K562 (cell line): Measurements from ENCODE around the gene JPH4. TPM values are rescaled to one million over a fixed set of nuclear protein-coding genes. Genes with fewer than 3 reads are reported as not detected.

ENCODE experiments used
- ATAC-seq: fragments of 200-7000 bp; cut with Tn5 transposase; 3 replicates; pipeline ENCODE4 v1.9.1; 2020; ENCODE audit warnings: moderate library complexity
- BruUV-seq: library from RNA; stranded (reverse); fragments of 400-500 nt; replicated peaks from 2 replicates; lab custom pipeline; 2021; lab: Mats Ljungman, UMichigan
- CTCF ChIA-PET: fragments of 300-600 bp; formaldehyde crosslinking; extraction: SDS; loops from one replicate; lab custom pipeline; 2021; ENCODE audit warnings: low intra/inter-chr PET ratio; lab: Yijun Ruan, JAX
- POLR2A ChIA-PET: fragments of 300-600, 350-650 bp; sonication (Branson Sonifier 250); formaldehyde crosslinking; extraction: SDS; loops from one replicate; lab custom pipeline; 2021; ENCODE audit warnings: antibody characterized with exemption, inconsistent platforms; lab: Yijun Ruan, JAX
- DNase-seq, 4 experiments: peaks; one replicate each; pipeline versions ENCODE4 v3.0.0 to v3.0.0-alpha.2; 2011 to 2018; ENCODE audit warnings: low spot score in 3 of 4, mixed read lengths in 3 of 4; ENCODE audit errors: extremely low read depth in 1 of 4
- FAIRE-seq: peaks from 2 replicates; lab custom pipeline; 2011; peaks lifted over from hg19 to GRCh38; lab: Jason Lieb, UNC
- H2AFZ ChIP-seq: 2 replicates; pipeline ENCODE4 v1.6.0; 2011; ENCODE audit warnings: low read depth, low read length, control low read depth, inconsistent platforms
- H3K27ac ChIP-seq: fragments of 200-600 bp; 3 replicates; pipeline ENCODE4 v1.8.0; 2011; ENCODE audit warnings: low read depth, mild to moderate bottlenecking, control low read depth, inconsistent platforms, low read length, moderate library complexity, mixed read lengths; ENCODE audit errors: extremely low read depth
- H3K27me3 ChIP-seq, 2 experiments: fragments of 300-600 bp in 1 of 2; 2 replicates in 1 of 2; 3 replicates in 1 of 2; pipeline versions ENCODE4 v1.6.0 to v1.8.0; 2011; ENCODE audit warnings: inconsistent platforms in 2 of 2, low read length in 2 of 2, mild to moderate bottlenecking in 1 of 2, mixed read lengths in 1 of 2, moderate library complexity in 1 of 2; ENCODE audit not compliant: control insufficient read depth in 2 of 2, insufficient read depth in 2 of 2
- H3K36me3 ChIP-seq: fragments of 300-600 bp; 3 replicates; pipeline ENCODE4 v1.8.0; 2011; ENCODE audit warnings: mild to moderate bottlenecking, low read length, inconsistent platforms; ENCODE audit not compliant: control insufficient read depth, insufficient read depth
- H3K4me1 ChIP-seq, 2 experiments: fragments of 200-600 bp in 1 of 2; replicated peaks in 1 of 2; 2 replicates in 1 of 2; 3 replicates in 1 of 2; pipeline versions ENCODE4 v1.5.1 to v1.8.0; 2011; ENCODE audit warnings: inconsistent platforms in 2 of 2, low read length in 2 of 2, mild to moderate bottlenecking in 1 of 2, mixed read lengths in 1 of 2, moderate library complexity in 1 of 2; ENCODE audit not compliant: control insufficient read depth in 2 of 2, insufficient read depth in 2 of 2
- H3K4me2 ChIP-seq: 2 replicates; pipeline ENCODE4 v1.6.1; 2011; ENCODE audit warnings: low read length, control low read depth, inconsistent platforms, mixed read lengths; ENCODE audit not compliant: insufficient read depth
- H3K4me3 ChIP-seq: fragments of 200-600 bp; sonication (generic), shearing (Covaris generic); 2 replicates; pipeline ENCODE4 v1.5.1; 2016; ENCODE audit warnings: control low read depth, inconsistent platforms
- H3K79me2 ChIP-seq: fragments of 200-600 bp; 3 replicates; pipeline ENCODE4 v1.8.0; 2011; ENCODE audit warnings: low read length, inconsistent platforms; ENCODE audit not compliant: control insufficient read depth, insufficient read depth
- H3K9ac ChIP-seq, 2 experiments: 2 replicates each; pipeline versions ENCODE4 v1.6.0 to v1.6.1; 2011; ENCODE audit warnings: low read depth in 2 of 2, low read length in 2 of 2, control low read depth in 1 of 2, inconsistent platforms in 1 of 2, mild to moderate bottlenecking in 1 of 2, mixed read lengths in 1 of 2; ENCODE audit not compliant: insufficient read depth in 1 of 2
- H3K9me1 ChIP-seq: one replicate; pipeline ENCODE4 v1.6.0; 2011; ENCODE audit warnings: inconsistent platforms, mild to moderate bottlenecking, low read length, moderate library complexity; ENCODE audit not compliant: control insufficient read depth, insufficient read depth
- H3K9me3 ChIP-seq: replicated peaks from 2 replicates; pipeline ENCODE4 v1.5.1; 2011; ENCODE audit warnings: low read depth, low read length, inconsistent platforms; ENCODE audit not compliant: control insufficient read depth, insufficient read depth
- H4K20me1 ChIP-seq: replicated peaks from 2 replicates; pipeline ENCODE4 v1.6.1; 2011; ENCODE audit warnings: low read length, inconsistent platforms, mixed read lengths; ENCODE audit not compliant: control insufficient read depth, insufficient read depth
- ARHGAP35 ChIP-seq: fragments of 450-650 bp; IDR thresholded peaks from 2 replicates; pipeline ENCODE4 v1.6.1; 2018; ENCODE audit not compliant: partially characterized antibody
- BRD9 ChIP-seq: fragments of 450-650 bp; IDR thresholded peaks from 2 replicates; pipeline ENCODE4 v1.6.1; 2018; ENCODE audit warnings: low read depth; ENCODE audit not compliant: partially characterized antibody
- CXXC5 ChIP-seq: fragments of 250-450 bp; sonication (Bioruptor Pico); IDR thresholded peaks from 2 replicates; pipeline ENCODE4 v1.8.0; 2022; ENCODE audit warnings: inconsistent platforms, mild to moderate bottlenecking, moderate library complexity
- KLF16 ChIP-seq: IDR thresholded peaks from 2 replicates; pipeline ENCODE4 v1.6.1; 2016; ENCODE audit warnings: antibody characterized with exemption
- NR2C1 ChIP-seq, 2 experiments: fragments of 450-650 bp; IDR thresholded peaks; 2 replicates each; pipeline ENCODE4 v1.6.1; 2017; ENCODE audit warnings: mild to moderate bottlenecking in 2 of 2, antibody characterized with exemption in 1 of 2, inconsistent platforms in 1 of 2, missing compliant biosample characterization in 1 of 2, missing genetic modification characterization in 1 of 2
- RAD21 ChIP-seq, 2 experiments: fragments of 250-450 bp in 1 of 2; fragments of 450-650 bp in 1 of 2; sonication (Bioruptor Pico) in 1 of 2; formaldehyde crosslinking in 1 of 2; IDR thresholded peaks in 1 of 2; conservative IDR thresholded peaks in 1 of 2; 2 replicates each; pipeline versions ENCODE4 v1.4.0 to v1.8.0; 2020 to 2022; ENCODE audit warnings: mild to moderate bottlenecking in 2 of 2, moderate library complexity in 1 of 2
- SRSF9 ChIP-seq: fragments of 200-400 bp; formaldehyde crosslinking; IDR thresholded peaks from 2 replicates; pipeline ENCODE4 v1.6.1; 2017; ENCODE audit warnings: low read depth, low read length, borderline replicate concordance
- TBL1XR1 ChIP-seq, 2 experiments: IDR thresholded peaks; 2 replicates each; pipeline ENCODE4 v1.6.1; 2012; ENCODE audit warnings: improper control_type of control experiment in 2 of 2, low read length in 2 of 2, mild to moderate bottlenecking in 1 of 2
- TCF7 ChIP-seq: sonication (generic); IDR thresholded peaks from 2 replicates; pipeline ENCODE4 v1.6.1; 2016; ENCODE audit warnings: antibody characterized with exemption, borderline replicate concordance
- TEAD4 ChIP-seq, 2 experiments: sonication (generic) in 1 of 2; formaldehyde crosslinking in 1 of 2; IDR thresholded peaks; 2 replicates each; pipeline versions ENCODE4 v1.6.1 to v1.8.0; 2012 to 2022; ENCODE audit warnings: borderline replicate concordance in 1 of 2, inconsistent platforms in 1 of 2, low read length in 1 of 2, mild to moderate bottlenecking in 1 of 2, missing genetic modification reagents in 1 of 2
- WGBS: fragments of 100-300 bp; shearing (Covaris generic); methylation state at CpG from one replicate; pipeline ENCODE4 v1.1.6; 2016; ENCODE audit warnings: low coverage, mixed read lengths; ENCODE audit not compliant: insufficient coverage; ENCODE audit errors: missing lambda C conversion rate; 5-methylcytosine and 5-hydroxymethylcytosine counted together
- in situ Hi-C: fragments of 300-500 bp; cut with MboI; formaldehyde crosslinking; loops from 4 replicates; pipeline ENCODE4 v1.15.0; 2018; ENCODE audit warnings: inconsistent platforms, mixed read lengths
- intact Hi-C: fragments of 100-400 bp; cut with micrococcal nuclease; formaldehyde crosslinking; loops from 2 replicates; pipeline ENCODE4 v1.14.2; 2022
- polyA plus RNA-seq, 8 experiments: library from polyadenylated mRNA; depleted of rRNA in 4 of 8; stranded (reverse) in 5 of 8; unstranded in 3 of 8; fragments of >200 nt; fragmentation: Nextera tagmentation in 2 of 8; fragmentation: Illumina TruSeq in 1 of 8; extraction: Ambion mirVana in 2 of 8; extraction: Trizol in 1 of 8; gene quantifications; 2 replicates each; pipeline versions ENCODE4 v1.2.1 to v1.2.3, GENCODE V29; 2011 to 2014; ENCODE audit warnings: inconsistent platforms in 1 of 8, missing spikeins in 1 of 8
- total RNA-seq, 7 experiments: library from RNA; depleted of rRNA in 6 of 7; stranded (reverse); fragments of >200 nt in 6 of 7; fragmentation: Illumina TruSeq in 2 of 7; extraction: Trizol in 2 of 7; gene quantifications; 2 replicates each; pipeline versions ENCODE4 v1.2.1 to v1.2.3, GENCODE V29; 2011 to 2021; ENCODE audit warnings: low replicate concordance in 1 of 7
- TF ChIP-seq, protein P1 (sequence below): fragments of 250-450 bp; sonication (Bioruptor Pico); IDR thresholded peaks from 2 replicates; pipeline ENCODE4 v1.5.1; 2021; ENCODE audit warnings: mild to moderate bottlenecking
- TF ChIP-seq, protein P2 (sequence below): IDR thresholded peaks from 2 replicates; pipeline ENCODE4 v1.6.1; 2011; ENCODE audit warnings: borderline replicate concordance, low read depth, mild to moderate bottlenecking, moderate library complexity, low read length; ENCODE audit not compliant: insufficient read depth, poor library complexity, severe bottlenecking
- TF ChIP-seq, protein P3 (sequence below): fragments of 200-800 bp; sonication (Bioruptor generic); IDR thresholded peaks from 2 replicates; pipeline ENCODE4 v1.6.1; 2017; ENCODE audit warnings: missing genetic modification characterization, missing compliant biosample characterization

Gene JPH4
- total and polyA plus RNA-seq, 9 of the 15 experiments (the other 6 are each of a cell fraction or from before 2014, with no cell fraction given), result 0.04 to 0.13 (median 0.06) TPM; not detected in 5

DNA sequence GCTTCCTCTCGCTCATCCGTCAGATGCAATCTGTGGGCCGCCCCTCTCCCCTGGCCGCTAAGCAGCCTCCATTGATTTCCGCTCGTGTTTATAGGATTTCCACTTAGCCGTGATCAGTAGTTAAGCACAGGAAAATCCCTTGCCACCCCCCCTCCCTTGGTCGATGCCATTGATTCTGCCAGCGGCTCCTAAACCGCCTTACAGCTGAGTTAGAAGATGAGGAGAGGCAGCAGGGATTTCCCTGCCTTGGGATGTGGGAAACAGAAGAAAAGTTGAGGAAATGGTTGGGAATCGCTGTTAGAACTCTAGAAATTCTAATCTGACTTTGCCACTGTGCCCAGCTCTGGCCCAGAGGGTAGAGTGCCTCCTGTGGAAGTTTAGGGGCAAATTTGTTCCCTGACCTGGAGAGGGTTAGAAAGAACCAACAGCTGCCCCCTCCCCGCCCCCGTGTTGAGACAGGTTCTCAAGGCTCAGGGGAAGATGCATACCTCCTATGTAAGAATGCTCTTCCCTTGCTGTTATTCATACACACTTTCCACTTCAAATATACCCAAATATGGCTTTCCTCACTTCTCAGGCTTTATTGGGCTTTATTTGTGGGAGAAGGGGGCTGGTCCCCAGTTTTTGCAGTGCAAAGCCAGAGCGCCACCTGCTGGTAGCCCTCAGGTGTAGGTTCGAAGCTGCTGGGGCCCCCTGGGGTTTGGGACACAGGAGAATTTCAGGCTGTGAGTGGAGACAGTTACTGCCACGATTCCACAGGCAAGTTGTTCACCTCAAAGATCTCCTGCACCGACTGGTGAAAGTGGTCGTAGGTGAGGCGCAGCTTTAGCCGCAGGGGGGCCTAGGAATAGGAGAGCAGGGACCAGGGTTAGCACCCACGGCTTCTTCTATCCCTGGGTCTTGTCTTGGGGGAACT is 19.3 kb downstream of the JPH4 start:
- H3K4me3 ChIP-seq, result no peak overlapping the region
- H3K9me1 ChIP-seq, result no peaks in the 10 kb centered on the region
- H3K4me2 ChIP-seq, result no peak overlapping the region
- peaks cover 10% of the 10 kb centered on the region for H3K79me2 ChIP-seq
- BruUV-seq, result no TSS peak
- POLR2A ChIA-PET, result interaction anchor here (0.6 to 1.2 kb wide), 5 partner anchors 77 to 820 kb away, joined by 3 to 5 read pairs (median 4); partner anchors contain the start of gene PABPN1
- peaks cover 7 to 13% of the 10 kb centered on the region in 2 experiments; a peak in 3 of 5 replicates for H3K4me1 ChIP-seq
- H3K27ac ChIP-seq, result no peak overlapping the region
- H3K9me3 ChIP-seq, result no peaks in the 10 kb centered on the region
- in situ Hi-C loops (loop anchor here (5.0 kb wide), 1 partner anchor 72 kb away; no protein-coding TSS in a partner anchor), intact Hi-C loops (loop anchor here (1.0 to 10.0 kb wide), 2 partner anchors 81 to 234 kb away; partner anchors contain the start of gene PABPN1)
- H3K27me3 ChIP-seq, result no peaks in the 10 kb centered on the region
- DNase-seq (peak; percentile 68 to 74 (median 68)), FAIRE-seq (no peak), ATAC-seq (peak; percentile 38)
- no peak overlapping the region for H3K9ac ChIP-seq
- no peak overlapping the region for H2AFZ ChIP-seq
- CTCF ChIA-PET, result interaction anchor here (1.3 to 2.0 kb wide), 2 partner anchors 81 to 231 kb away, joined by 5 to 12 read pairs; no protein-coding TSS in a partner anchor
- 59% methylated on average over 6 of the region's 21 CpGs for WGBS
- H3K36me3 ChIP-seq, result peaks cover 54% of the 10 kb centered on the region; the same call in 2 of the 3 replicates
- 0 out of 2 replicates have a peak, but pooled peaks cover 3% of the 10 kb centered on the region for H4K20me1 ChIP-seq
- TF ChIP-seq CXXC5 (CRISPR knock-in tag) (no peak), TEAD4 (IDR thresholded peaks at IDR 0.05; ENCODE audit: low read length) (no peak), TEAD4 (CRISPR knock-in tag; IDR thresholded peaks at IDR 0.05; ENCODE audit: borderline replicate concordance) (no peak), ARHGAP35 (no peak), SRSF9 (no peak), TCF7 (no peak), TBL1XR1 (IDR thresholded peaks at IDR 0.05; ENCODE audit: low read length in 2 of 2) (no peak), KLF16 (0 out of 2 replicates have a peak, but pooled peaks have one; percentile 25), BRD9 (no peak), NR2C1 (IDR thresholded peaks at IDR 0.05) (no peak), NR2C1 (tag; IDR thresholded peaks at IDR 0.05) (no peak), RAD21 (CRISPR knock-in tag; conservative IDR thresholded peaks at IDR 0.05 in 1 of 2, IDR thresholded peaks at IDR 0.05 in 1 of 2) (peak; percentile 54 to 72)
- TF ChIP-seq, protein P1, sequence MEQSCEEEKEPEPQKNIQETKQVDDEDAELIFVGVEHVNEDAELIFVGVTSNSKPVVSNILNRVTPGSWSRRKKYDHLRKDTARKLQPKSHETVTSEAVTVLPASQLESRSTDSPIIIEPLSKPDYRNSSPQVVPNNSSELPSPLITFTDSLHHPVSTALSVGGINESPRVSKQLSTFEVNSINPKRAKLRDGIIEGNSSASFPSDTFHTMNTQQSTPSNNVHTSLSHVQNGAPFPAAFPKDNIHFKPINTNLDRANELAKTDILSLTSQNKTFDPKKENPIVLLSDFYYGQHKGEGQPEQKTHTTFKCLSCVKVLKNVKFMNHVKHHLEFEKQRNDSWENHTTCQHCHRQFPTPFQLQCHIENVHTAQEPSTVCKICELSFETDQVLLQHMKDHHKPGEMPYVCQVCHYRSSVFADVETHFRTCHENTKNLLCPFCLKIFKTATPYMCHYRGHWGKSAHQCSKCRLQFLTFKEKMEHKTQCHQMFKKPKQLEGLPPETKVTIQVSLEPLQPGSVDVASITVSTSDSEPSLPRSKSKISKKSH (CRISPR knock-in tag), result no peak
- TF ChIP-seq, protein P2, sequence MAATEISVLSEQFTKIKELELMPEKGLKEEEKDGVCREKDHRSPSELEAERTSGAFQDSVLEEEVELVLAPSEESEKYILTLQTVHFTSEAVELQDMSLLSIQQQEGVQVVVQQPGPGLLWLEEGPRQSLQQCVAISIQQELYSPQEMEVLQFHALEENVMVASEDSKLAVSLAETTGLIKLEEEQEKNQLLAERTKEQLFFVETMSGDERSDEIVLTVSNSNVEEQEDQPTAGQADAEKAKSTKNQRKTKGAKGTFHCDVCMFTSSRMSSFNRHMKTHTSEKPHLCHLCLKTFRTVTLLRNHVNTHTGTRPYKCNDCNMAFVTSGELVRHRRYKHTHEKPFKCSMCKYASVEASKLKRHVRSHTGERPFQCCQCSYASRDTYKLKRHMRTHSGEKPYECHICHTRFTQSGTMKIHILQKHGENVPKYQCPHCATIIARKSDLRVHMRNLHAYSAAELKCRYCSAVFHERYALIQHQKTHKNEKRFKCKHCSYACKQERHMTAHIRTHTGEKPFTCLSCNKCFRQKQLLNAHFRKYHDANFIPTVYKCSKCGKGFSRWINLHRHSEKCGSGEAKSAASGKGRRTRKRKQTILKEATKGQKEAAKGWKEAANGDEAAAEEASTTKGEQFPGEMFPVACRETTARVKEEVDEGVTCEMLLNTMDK, result peak; percentile 61
- TF ChIP-seq, protein P3, sequence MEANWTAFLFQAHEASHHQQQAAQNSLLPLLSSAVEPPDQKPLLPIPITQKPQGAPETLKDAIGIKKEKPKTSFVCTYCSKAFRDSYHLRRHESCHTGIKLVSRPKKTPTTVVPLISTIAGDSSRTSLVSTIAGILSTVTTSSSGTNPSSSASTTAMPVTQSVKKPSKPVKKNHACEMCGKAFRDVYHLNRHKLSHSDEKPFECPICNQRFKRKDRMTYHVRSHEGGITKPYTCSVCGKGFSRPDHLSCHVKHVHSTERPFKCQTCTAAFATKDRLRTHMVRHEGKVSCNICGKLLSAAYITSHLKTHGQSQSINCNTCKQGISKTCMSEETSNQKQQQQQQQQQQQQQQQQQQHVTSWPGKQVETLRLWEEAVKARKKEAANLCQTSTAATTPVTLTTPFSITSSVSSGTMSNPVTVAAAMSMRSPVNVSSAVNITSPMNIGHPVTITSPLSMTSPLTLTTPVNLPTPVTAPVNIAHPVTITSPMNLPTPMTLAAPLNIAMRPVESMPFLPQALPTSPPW (CRISPR knock-in tag), result peak; percentile 28; the same call in 1 of the 2 replicates
